ENCODE results near the gene TRIM28. TPM values are rescaled to one million over a fixed set of nuclear protein-coding genes. Genes with fewer than 3 reads are reported as not detected.

The TRIM28 gene
- total and polyA plus RNA-seq, 9 of the 15 experiments (the other 6 are each of a cell fraction or from before 2014, with no cell fraction given) = 12.1 to 797 (median 490) TPM

DNA sequence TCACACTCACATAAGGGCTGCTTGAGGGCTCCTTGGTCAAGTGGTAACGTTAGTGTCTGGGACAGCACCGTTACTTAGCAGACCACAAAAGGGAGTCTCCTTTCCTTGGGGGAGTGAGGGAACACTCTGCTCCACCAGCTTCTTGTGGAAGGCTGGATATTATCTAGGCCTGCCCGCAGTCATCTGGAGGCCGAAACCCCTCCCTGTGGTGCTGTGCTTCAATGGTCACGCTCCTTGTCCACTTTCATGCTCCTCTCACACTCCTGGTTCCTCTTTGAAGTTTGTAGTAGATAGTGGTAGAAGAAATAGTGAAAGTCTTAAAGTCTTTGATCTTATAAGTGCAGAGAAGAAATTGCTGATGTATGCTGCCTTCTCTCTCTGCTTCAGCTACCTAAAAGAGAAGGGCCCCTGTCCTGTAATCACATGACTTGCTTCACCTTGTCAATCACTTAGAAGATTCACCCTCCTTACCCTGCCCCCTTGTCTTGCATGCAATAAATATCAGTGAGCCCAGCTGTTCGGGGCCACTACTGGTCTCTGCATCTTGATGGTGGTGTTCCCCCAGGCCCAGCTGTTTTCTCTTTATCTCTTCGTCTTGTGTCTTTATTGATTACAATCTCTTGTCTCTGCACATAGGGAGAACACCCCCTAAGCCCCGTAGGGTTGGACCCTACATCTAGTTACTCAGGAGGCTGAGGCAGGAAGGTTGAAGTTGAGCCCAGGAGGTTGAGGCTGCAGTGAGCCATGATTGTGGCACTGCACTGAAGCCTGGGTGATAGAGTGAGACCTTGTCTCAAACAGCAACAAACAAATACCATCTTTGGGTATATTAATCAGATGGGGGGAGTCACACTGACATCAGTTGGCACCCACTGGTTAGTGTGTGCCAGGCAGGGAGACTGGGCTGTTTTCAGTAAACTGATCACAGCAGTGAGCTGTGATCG lies 40.9 kb downstream of the TRIM28 start (continued):
- TF ChIP-seq, protein P1, sequence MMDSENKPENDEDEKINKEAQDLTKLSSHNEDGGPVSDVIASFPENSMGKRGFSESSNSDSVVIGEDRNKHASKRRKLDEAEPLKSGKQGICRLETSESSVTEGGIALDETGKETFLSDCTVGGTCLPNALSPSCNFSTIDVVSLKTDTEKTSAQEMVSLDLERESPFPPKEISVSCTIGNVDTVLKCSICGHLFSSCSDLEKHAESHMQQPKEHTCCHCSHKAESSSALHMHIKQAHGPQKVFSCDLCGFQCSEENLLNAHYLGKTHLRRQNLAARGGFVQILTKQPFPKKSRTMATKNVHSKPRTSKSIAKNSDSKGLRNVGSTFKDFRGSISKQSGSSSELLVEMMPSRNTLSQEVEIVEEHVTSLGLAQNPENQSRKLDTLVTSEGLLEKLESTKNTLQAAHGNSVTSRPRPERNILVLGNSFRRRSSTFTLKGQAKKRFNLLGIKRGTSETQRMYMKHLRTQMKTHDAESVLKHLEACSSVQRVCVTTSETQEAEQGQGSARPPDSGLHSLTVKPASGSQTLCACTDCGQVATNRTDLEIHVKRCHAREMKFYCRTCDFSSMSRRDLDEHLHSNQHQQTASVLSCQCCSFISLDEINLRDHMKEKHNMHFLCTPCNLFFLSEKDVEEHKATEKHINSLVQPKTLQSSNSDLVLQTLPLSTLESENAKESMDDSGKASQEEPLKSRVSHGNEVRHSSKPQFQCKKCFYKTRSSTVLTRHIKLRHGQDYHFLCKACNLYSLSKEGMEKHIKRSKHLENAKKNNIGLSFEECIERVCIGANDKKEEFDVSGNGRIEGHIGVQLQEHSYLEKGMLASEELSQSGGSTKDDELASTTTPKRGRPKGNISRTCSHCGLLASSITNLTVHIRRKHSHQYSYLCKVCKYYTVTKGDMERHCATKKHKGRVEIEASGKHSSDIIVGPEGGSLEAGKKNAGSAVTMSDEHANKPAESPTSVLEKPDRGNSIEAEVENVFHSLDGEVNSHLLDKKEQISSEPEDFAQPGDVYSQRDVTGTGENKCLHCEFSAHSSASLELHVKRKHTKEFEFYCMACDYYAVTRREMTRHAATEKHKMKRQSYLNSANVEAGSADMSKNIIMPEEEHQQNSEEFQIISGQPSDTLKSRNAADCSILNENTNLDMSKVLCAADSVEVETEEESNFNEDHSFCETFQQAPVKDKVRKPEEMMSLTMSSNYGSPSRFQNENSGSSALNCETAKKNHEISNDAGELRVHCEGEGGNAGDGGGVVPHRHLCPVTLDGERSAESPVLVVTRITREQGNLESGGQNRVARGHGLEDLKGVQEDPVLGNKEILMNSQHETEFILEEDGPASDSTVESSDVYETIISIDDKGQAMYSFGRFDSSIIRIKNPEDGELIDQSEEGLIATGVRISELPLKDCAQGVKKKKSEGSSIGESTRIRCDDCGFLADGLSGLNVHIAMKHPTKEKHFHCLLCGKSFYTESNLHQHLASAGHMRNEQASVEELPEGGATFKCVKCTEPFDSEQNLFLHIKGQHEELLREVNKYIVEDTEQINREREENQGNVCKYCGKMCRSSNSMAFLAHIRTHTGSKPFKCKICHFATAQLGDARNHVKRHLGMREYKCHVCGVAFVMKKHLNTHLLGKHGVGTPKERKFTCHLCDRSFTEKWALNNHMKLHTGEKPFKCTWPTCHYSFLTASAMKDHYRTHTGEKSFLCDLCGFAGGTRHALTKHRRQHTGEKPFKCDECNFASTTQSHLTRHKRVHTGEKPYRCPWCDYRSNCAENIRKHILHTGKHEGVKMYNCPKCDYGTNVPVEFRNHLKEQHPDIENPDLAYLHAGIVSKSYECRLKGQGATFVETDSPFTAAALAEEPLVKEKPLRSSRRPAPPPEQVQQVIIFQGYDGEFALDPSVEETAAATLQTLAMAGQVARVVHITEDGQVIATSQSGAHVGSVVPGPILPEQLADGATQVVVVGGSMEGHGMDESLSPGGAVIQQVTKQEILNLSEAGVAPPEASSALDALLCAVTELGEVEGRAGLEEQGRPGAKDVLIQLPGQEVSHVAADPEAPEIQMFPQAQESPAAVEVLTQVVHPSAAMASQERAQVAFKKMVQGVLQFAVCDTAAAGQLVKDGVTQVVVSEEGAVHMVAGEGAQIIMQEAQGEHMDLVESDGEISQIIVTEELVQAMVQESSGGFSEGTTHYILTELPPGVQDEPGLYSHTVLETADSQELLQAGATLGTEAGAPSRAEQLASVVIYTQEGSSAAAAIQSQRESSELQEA (IDR thresholded peaks at IDR 0.05; ENCODE audit: low read depth) = no peak
- TF ChIP-seq LEF1 (IDR thresholded peaks at IDR 0.05) = peak; percentile 90
- peak; percentile 94 for TF ChIP-seq RNF2 (IDR thresholded peaks at IDR 0.05)
- TF ChIP-seq, protein P2, sequence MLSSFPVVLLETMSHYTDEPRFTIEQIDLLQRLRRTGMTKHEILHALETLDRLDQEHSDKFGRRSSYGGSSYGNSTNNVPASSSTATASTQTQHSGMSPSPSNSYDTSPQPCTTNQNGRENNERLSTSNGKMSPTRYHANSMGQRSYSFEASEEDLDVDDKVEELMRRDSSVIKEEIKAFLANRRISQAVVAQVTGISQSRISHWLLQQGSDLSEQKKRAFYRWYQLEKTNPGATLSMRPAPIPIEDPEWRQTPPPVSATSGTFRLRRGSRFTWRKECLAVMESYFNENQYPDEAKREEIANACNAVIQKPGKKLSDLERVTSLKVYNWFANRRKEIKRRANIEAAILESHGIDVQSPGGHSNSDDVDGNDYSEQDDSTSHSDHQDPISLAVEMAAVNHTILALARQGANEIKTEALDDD (IDR thresholded peaks at IDR 0.05) = peak; percentile 97
- TF ChIP-seq, protein P3, sequence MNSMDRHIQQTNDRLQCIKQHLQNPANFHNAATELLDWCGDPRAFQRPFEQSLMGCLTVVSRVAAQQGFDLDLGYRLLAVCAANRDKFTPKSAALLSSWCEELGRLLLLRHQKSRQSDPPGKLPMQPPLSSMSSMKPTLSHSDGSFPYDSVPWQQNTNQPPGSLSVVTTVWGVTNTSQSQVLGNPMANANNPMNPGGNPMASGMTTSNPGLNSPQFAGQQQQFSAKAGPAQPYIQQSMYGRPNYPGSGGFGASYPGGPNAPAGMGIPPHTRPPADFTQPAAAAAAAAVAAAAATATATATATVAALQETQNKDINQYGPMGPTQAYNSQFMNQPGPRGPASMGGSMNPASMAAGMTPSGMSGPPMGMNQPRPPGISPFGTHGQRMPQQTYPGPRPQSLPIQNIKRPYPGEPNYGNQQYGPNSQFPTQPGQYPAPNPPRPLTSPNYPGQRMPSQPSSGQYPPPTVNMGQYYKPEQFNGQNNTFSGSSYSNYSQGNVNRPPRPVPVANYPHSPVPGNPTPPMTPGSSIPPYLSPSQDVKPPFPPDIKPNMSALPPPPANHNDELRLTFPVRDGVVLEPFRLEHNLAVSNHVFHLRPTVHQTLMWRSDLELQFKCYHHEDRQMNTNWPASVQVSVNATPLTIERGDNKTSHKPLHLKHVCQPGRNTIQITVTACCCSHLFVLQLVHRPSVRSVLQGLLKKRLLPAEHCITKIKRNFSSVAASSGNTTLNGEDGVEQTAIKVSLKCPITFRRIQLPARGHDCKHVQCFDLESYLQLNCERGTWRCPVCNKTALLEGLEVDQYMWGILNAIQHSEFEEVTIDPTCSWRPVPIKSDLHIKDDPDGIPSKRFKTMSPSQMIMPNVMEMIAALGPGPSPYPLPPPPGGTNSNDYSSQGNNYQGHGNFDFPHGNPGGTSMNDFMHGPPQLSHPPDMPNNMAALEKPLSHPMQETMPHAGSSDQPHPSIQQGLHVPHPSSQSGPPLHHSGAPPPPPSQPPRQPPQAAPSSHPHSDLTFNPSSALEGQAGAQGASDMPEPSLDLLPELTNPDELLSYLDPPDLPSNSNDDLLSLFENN (IDR thresholded peaks at IDR 0.05; ENCODE audit: low read depth in 2 of 2, low read length in 2 of 2) = peak in 1 of 2 experiments; percentile 75; a peak in 1 of 4 replicates
- TF ChIP-seq SMARCE1 (IDR thresholded peaks at IDR 0.05) = peak; percentile 55; the same call in 1 of the 2 replicates
- no peak for TF ChIP-seq MBD1 (CRISPR knock-in tag; IDR thresholded peaks at IDR 0.05)
- TF ChIP-seq, protein P4, sequence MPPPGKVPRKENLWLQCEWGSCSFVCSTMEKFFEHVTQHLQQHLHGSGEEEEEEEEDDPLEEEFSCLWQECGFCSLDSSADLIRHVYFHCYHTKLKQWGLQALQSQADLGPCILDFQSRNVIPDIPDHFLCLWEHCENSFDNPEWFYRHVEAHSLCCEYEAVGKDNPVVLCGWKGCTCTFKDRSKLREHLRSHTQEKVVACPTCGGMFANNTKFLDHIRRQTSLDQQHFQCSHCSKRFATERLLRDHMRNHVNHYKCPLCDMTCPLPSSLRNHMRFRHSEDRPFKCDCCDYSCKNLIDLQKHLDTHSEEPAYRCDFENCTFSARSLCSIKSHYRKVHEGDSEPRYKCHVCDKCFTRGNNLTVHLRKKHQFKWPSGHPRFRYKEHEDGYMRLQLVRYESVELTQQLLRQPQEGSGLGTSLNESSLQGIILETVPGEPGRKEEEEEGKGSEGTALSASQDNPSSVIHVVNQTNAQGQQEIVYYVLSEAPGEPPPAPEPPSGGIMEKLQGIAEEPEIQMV (tag; conservative IDR thresholded peaks at IDR 0.05; ENCODE audit: low read depth) = no peak

Measured in K562 (cell line).